LoVo (cell line): ENCODE results near the gene SLC13A3.

Experiments
- DNase-seq: peaks from one replicate; pipeline ENCODE4 v3.0.0-alpha.2; 2016; ENCODE audit warnings: low spot score

Gene SLC13A3

DNA sequence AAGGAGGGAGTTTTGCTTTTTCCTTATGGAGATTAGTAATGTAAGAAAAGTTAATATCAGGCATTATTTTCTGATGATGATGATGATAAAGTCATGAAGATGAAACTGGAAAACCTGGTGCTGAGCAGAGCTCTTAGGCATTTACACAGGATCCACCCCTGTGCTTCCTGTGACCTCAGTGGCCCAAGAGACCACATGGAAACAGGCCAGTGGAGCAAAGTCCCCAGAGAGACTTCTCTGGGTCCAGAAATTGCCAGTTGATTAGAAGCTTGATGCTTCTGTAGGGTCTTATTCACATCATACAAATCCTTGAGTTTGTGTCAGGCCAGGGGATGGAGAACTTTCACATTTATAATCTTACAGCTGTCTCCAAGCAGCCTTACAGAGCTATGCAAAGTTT is 46.1 kb downstream of the SLC13A3 start:
- no peak for DNase-seq

DNA sequence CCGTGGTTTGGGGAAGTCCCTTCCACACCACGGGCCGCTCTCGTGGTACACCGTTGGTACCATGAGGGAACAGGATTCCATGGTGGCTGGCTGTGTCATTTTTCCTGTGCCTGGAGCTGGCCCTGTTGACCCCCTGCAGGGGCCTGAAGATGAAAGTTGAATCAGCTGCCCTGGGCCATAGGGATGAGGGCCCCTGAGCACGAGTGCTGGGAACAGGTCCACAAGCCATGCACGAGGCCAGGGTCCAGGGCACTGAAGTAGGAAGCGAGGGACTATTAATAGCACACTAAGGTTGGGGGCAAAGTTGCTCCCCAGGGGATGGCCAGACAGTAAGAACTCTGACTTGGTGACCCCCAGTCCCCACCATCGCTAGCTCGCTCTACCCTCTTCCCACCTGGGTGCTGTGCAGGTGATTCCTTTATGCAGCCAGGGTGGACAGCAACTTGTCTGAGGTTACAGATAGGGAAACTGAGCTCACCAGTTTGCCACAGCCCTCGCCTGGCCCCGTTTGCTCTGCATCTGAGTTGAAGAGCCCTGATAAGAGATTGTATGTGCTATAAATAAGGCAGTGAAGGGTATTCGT is 46.6 kb downstream of the SLC13A3 start:
- no peak for DNase-seq

DNA sequence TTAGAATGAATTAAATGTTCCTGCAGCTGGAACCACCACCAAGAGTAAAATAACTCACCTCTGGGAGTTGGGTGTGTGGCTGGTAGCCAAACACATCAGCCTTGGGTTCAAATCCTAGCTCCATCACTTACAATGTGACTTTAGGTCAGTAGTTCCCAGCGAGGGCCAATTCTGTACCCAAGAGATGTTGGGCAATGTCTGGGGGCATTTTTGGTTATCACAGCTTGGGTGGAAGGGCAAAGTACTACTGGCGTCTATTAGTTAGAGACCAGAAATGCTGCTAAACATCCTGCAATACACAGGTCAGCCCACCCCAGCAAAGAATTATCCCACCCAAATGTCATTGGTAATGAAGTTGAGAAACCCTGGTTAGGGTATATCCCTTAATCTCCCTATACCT is 48.8 kb downstream of the SLC13A3 start:
- no peak for DNase-seq

DNA sequence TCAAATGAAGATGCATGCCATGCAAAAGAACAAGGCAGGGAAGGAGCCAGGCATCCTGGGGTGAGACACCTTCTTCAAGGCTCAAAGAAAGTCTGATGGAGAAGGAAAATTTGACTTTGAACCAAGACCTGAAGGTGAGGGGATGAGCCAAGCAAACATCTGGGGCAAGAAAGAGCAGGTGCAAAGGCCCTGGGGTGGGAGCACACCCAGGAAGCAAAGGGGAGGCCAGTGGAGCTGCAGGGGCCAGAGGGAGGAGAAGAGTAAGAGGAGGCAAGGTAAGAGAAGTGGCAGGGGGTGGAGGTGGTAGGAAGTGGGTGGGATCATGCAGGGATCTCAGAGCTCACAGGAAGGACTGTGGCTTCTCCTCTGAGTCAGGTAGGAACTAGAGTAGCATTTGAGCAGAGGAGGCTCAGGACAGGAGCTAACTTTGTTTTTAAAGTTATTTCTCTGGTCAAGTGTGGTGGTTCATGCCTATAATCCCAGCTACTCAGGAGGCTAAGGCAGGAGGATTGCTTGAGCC is 49.6 kb downstream of the SLC13A3 start:
- no peak for DNase-seq

DNA sequence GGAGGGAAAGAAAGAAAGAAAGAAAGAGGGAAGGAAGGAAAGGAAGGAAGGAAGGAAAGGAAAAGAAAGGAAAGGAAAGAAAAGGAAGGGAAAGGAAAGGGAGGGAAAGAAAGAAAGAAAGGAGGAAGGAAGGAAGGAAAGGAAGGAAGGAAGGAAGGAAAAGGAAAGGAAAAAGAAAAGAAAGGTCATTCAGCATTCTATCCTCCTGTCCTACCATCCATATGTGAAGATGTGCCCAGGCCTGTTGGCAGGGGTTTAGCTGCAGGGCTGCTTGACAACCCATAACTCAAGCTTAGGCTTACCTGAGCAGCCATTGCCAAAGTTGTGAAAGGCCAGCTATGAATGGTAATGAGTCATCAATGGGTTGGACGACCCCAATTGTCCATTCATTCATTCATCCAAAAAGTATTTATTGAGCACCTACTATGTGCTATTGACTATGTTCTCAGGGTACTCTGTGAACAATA is 50.9 kb downstream of the SLC13A3 start:
- no peak for DNase-seq

DNA sequence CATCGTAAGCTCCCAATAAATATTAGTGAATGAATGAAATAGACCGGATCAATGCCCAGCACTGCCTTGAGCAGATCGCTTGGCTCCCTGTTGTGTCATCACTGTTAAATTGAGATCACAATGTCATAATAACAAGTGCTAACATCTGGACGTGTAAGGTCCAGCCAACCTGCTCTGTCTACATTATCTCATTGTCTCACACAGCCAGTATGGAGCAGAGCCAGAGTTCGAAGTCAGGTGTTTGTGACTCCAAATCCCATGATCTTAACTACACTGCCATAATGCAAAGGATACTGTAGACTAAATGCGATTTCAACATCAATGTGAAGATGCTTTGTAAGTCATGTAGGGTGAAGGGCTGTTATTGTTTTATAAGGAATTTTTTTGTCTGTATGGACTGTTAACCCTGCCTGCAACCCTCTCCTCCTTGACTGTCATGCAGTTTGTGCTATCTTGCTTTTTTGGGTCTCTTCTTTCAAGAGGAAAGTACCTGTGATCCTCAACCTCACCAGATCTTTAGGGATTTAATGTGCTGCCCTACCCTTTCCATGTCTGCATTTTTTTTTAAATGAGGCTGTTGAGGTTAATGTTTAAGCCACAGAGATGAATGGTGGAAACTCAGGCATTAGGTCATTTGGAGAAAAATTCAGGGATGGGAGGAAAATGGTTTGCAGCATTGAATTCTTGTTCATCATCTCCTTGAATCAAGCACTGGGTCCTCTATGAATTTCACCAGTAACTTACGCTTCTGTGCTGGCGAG is 51.9 kb downstream of the SLC13A3 start:
- DNase-seq: no peak

DNA sequence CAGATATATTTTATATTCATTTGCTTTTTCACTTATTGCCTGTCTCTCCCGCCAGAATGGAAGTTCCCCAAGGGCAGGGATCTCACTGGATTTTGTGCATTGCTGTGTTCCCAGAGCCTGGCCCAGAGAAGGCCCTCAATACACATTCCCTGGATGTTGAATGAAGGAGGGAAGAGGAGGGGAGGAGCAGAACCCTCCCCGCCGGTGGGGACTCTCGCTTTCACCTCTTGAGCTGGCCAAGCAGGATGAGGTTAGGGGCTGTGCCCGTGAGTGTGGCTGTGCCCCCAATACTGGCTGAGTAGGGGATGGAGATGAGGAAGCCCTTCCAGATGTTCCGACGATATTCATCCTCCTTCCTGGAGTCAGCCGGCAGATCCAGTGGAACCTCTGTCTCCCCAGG is 55.3 kb downstream of the SLC13A3 start:
- DNase-seq: no peak

DNA sequence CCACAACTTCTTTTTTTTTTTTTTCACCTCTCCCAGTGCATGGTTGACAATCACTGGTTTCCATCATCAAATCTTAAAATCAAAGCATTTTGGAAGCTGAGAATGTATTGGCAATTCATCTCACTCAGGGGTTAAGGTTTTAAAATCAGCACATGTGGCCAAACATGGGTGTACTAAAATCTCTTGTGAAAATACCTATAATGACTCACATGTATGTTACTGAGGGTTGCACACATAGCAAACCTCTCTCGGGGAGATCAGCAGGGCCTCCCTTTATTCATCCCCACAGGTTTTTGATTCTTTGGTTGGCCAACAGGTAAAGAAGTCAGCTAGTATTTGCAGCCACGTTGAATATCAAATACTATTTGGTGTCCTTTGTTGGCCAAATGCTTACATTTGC is 56.5 kb downstream of the SLC13A3 start:
- DNase-seq: no peak

DNA sequence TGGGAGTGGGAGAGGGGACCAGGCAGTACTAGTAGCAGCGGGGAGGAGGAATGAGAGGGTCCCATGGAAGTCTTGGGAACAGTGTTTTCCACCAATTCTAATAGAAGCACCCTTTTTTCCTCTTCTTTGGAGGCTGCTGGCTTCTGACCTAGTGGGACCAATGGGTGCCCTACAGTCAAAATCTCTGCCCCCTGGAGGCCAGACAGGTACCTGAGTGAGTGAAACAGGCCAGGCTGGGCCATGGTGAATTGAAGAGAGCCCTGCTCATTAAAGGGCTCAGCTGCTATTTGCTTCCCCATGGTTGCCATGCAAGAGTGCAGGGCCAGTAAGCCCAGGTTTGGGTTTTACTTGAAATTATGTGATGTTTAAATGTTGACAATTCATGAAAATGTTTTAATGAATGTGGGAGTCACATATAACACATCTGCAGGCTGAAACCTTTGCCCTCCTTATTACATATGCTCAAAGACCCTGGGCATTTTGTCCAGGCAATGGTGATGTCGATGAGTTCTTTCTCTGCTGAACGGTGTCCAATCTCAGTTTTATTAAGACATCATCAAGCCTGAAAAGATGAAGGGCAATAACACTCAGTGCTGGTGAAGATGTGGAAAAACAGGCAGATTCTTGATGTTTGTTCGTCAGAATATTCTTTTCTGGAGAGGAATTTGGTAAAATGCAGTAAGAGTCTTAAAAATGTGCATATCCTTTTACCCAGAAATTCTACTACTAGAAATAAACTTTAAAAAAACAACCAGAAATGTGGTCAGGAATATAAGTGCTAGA is 58.5 kb downstream of the SLC13A3 start:
- DNase-seq: no peak

DNA sequence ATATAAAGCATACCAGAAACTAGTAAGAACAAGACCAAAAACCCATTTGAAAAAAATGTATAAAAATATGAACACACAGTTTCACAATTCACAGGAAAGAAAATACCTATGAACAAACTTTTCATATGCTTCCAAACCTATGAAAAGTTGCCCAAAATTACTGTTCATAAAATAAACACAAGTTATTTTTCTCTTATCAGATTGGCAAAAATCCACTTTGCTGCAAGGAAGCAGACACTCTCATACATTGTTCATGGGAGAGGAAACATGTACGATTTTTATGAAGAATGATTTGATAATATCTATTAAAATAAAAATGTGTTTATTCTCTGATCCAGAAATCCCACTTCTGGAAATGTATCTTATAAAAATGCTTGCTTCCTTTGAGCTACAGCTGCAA is 60.8 kb downstream of the SLC13A3 start:
- DNase-seq: no peak

DNA sequence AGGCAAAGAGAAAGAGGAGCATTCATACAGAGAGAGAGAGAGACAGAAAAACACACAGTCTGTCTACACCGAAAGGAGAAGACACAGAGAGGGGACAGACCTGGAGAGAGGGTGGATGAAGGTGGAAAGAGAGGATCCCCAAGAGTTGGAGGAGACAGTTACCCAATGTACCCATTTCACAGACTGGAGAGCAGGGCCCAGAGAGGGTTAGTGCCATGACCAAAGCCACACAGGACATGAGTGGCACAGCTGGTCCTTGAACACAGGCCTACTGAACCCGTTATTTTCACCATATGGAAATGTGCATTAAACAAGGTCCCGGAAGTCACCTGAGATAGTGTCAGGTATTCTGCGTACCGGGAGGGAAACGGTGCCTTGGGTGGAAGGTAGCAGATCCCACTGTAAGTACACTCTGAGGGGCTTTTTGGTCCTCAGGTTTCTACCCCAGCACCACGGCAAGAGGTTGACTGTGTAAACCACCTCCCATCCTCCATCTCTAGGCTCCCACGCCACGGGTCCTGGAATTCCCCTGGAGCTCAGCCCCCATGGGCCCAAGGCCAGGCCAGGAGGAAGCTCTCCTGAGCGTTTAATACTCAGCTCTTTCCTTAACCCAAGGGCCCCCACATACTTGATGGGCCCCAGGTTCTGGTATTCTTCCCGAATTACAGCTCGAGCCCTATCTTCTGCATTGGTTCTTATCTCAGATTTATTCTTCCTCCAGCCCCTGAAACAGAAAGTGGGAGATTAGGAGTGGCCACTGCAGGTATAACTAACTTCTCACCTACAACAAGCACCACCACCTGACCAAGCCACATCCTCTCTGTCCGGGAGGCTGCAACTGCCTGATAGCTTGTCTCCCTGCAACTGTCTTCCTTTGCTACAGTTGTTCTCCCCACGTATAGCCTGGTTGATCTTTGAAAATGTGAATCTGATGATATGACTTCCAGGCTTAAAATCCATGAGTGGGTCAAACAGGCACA is 62.4 kb downstream of the SLC13A3 start:
- DNase-seq: no peak

DNA sequence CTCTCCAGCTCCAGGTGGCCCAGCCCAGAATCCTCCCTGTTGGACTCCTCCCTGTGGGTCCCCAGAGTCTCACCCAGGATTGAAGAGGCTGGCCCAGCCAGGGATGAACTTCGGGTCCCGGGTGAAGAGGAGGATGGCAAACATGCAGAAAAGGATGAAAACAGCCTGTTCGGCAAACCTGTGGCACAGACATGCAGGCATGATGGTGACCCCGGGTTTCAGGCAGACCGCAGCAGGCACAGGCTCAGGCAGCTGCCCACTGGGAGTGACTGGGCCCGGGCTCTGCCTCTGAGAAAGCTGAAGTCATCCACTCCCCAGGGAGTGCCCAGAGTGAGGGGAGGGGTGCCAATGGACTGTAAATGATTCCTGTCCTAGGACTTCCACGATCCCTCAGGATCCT is 63.3 kb downstream of the SLC13A3 start:
- DNase-seq: no peak

DNA sequence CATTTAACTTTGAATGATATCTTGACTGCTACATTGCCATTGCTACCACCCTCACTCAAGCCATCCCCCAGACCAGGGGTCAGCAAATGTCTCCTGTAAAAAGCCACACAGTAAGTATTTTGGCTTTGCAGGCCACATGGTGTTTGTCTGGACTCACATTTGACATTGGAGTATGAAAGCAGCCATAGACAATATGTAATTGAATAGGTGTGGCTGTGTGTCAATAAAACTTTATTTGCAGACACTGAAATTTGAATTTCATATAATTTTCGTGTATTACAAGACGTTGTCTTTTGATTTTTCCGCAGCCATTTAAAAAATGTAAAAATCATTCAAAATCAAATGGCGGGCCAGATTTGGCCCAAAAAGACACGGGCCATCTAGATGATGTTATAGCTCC is 64.5 kb downstream of the SLC13A3 start:
- DNase-seq: no peak

DNA sequence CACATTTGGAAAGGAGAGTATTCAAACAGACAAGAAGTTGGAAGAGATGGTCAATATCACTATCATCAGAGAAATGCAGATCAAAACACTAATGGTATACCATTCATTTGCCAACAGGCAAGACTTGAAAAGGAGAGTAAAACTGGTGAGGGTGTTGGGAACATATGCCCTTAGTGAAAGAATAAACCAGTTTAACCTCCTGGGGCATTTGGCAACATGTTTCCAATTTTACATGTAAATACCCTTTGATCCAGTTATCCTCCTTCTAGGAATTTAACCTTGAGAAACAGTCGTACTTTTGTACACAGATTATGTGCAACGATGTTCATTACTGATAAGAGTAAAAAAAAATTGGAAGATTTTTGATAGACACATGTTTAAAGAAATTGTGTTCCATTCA is 66.8 kb downstream of the SLC13A3 start:
- no peak for DNase-seq

DNA sequence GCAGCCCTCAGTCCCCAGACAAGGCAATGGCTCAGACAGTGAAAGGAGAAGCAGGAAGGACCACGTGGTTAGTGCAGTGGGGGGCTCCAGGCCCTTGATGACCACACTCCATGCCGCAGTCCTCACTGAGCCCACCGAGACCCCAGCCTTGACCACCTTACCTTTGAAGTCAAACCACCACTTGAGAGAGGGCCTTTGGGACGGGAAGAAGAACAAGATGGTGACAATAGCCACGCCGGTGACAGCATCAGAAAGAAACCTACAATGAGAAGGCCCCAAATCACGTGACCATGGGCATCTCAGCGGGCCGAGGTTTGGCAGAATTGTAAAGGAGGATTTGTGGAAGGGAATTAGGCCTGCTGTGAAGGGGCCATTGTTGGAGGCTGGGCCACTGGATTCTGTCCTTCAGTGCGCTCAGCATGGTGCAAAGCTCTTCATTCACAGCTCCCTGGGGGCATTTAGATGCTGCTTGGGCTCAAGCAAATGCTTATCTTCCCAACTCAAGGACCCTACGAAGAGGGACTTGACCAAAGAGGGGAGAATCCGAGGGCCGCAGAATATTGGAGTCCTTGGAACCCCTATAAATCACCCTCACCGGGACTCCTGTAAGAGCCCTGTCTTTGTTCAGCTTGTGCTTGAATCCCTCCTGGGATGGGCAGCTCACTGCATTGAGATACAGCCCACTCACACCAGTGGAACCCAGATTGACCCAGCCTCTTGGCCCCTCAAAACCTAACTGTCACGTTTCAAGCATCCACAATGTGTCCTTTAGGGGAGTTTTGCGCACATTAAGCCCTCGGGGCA is 67.6 kb downstream of the SLC13A3 start:
- DNase-seq: no peak

DNA sequence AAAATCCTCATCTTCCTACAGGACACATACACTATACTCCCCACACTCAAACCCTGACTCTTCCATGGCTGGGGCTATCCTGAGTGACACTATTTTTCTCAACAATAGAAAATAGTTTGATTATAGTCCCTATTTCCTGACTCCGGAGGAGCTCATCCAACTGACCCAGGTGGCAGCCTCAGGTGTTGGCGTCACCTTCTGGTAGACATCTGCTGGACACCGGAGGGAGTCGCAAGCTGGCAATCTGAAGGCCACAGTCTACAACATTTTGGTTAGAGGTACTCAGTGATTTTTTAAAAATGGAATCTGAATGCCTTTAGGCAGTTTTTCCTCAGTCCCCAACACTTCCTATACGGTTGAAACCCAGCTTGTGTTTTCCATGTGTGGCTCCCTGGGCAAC is 68.6 kb downstream of the SLC13A3 start:
- DNase-seq: no peak

DNA sequence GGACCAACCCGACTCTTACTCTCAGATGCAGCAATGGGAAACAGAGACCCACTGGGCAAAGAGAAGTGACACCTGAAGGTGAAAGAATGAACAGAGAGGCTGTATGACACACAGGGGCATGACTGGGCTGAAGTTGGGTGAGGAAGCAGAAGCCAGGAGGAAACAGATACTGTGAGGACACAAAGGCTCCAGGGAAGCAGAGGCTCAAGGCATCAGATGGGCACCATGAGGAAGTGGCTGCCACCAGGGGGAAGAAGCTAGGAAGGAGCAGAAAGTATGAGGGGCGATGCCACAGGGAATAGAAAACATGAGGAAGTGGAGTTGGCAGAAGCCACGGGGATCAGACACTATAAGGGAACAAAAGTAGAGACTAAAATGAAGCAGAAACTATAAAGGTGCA is 69.9 kb downstream of the SLC13A3 start:
- DNase-seq: no peak

DNA sequence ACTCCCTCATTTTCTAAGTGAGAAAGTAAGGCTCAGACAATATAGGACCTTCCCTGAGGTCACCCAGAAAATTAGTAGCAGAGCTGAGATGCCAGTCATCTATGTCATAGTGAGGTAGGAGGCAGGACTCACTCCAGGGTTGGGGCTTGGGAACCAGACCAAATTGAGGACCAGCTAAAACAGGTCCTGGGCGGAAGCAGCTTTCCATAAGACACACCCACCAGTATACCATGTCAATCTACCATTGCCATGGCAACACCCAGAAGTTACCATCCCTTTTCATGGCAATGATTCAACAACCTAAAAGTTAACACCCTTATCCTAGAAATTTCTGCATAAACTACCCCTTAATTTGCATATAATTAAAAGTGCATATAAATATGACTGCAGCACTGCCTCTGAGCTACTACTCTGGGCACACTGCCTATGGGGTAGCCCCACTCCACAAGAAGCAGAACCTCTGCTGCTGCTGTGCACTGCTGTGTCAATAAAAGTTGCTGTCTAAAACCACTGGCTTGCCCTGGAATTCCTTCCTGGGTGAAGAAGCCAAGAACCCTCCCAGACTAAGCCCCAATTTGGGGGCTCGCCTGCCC is 70.5 kb downstream of the SLC13A3 start:
- DNase-seq: no peak

DNA sequence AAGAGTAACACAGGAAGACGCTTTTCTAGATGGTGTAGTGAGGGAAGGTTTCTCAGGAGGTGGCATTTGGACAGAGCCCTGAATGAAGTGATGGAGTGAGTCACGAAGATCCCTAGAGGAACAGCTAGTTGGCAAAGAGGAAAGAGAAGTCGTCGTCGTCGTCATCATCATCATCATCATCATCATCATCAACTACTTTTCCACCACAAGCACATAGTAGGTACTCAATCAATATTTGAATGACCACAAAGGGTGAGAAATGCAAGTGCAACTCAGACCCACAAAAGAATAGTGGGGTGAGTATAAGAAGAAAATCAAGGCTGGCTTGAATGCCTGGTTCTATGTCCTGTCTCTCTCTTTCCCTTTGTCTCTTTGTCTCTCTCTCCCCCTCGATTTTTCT is 72.5 kb downstream of the SLC13A3 start:
- no peak for DNase-seq

DNA sequence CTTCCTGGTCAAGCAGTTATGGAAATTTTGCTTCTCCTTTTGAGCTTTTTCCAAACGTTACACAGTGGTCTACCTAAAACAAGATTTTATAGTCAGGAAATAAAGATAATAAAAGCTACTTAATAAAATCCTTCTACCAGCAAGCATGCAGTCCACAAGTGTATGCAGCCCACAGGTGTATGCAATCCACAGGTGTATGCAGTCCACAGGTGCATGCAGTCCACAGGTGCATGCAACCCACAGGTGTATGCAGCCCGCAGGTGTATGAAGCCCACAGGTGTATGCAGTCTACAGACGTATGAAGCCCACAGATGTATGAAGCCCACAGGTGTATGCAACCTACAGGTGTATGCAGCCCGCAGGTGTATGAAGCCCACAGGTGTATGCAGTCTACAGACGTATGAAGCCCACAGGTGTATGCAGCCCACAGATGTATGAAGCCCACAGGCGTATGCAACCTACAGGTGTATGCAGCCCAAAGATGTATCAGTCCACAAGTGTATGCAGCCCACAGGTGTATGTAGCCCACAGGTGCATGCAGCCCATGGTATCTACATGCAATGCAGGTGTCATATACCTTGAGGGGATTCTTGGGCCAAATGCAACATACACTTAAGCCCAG is 74.4 kb downstream of the SLC13A3 start:
- DNase-seq: no peak
